Trophoblast cell (in vitro differentiated cells and primary cell): ENCODE results near the gene ANXA4.

Experiments used
- DNase-seq, 2 donors: peaks; one replicate each; pipeline ENCODE4 v3.0.0-alpha.2; 2016
- H2AFZ ChIP-seq: 2 replicates; pipeline ENCODE4 v1.6.1; 2013; ENCODE audit warnings: low read length, moderate library complexity, mild to moderate bottlenecking; ENCODE audit not compliant: insufficient read depth, poor library complexity
- H2AK5ac ChIP-seq: 2 replicates; pipeline ENCODE4 v1.6.1; 2013; ENCODE audit warnings: mild to moderate bottlenecking, low read length
- H2BK120ac ChIP-seq: 2 replicates; pipeline ENCODE4 v1.6.1; 2013; ENCODE audit warnings: low read length, mild to moderate bottlenecking, moderate library complexity; ENCODE audit not compliant: insufficient read depth, poor library complexity
- H2BK12ac ChIP-seq: 2 replicates; pipeline ENCODE4 v1.6.1; 2013; ENCODE audit warnings: mild to moderate bottlenecking, low read length, moderate library complexity
- H2BK5ac ChIP-seq: 2 replicates; pipeline ENCODE4 v1.6.1; 2013; ENCODE audit warnings: low read length, low read depth, moderate library complexity, mild to moderate bottlenecking; ENCODE audit not compliant: poor library complexity
- H3K14ac ChIP-seq: 2 replicates; pipeline ENCODE4 v1.6.1; 2013; ENCODE audit warnings: mild to moderate bottlenecking, low read length
- H3K18ac ChIP-seq: 2 replicates; pipeline ENCODE4 v1.6.1; 2013; ENCODE audit warnings: mild to moderate bottlenecking, low read length
- H3K23ac ChIP-seq: 2 replicates; pipeline ENCODE4 v1.6.1; 2013; ENCODE audit warnings: low read length
- H3K27ac ChIP-seq: 2 replicates; pipeline ENCODE4 v1.5.1; 2013; ENCODE audit warnings: low read depth, mild to moderate bottlenecking, inconsistent platforms, low read length, moderate library complexity
- H3K27me3 ChIP-seq: 2 replicates; pipeline ENCODE4 v1.6.1; 2013; ENCODE audit warnings: inconsistent platforms, mild to moderate bottlenecking, low read length, moderate library complexity; ENCODE audit not compliant: insufficient read depth
- H3K36me3 ChIP-seq, 2 experiments: 1 replicate in 1 of 2; 2 replicates in 1 of 2; pipeline ENCODE4 v1.6.1; 2013; ENCODE audit warnings: low read length in 2 of 2, mild to moderate bottlenecking in 2 of 2, moderate library complexity in 1 of 2; ENCODE audit not compliant: insufficient read depth in 2 of 2, control insufficient read depth in 1 of 2
- H3K4ac ChIP-seq: 2 replicates; pipeline ENCODE4 v1.6.1; 2013; ENCODE audit warnings: low read depth, mild to moderate bottlenecking, low read length, moderate library complexity
- H3K4me1 ChIP-seq, 2 experiments: 1 replicate in 1 of 2; 2 replicates in 1 of 2; pipeline ENCODE4 v1.6.1; 2013; ENCODE audit warnings: low read length in 2 of 2, mild to moderate bottlenecking in 2 of 2, moderate library complexity in 1 of 2; ENCODE audit not compliant: insufficient read depth in 2 of 2, control insufficient read depth in 1 of 2
- H3K4me2 ChIP-seq: 2 replicates; pipeline ENCODE4 v1.6.1; 2013; ENCODE audit warnings: inconsistent platforms, mild to moderate bottlenecking, low read length, moderate library complexity
- H3K4me3 ChIP-seq: 2 replicates; pipeline ENCODE4 v1.5.1; 2013; ENCODE audit warnings: mild to moderate bottlenecking, low read depth, low read length, inconsistent platforms
- H3K79me1 ChIP-seq: one replicate; pipeline ENCODE4 v1.6.1; 2013; ENCODE audit warnings: low read length
- H3K79me2 ChIP-seq: 2 replicates; pipeline ENCODE4 v1.6.1; 2013; ENCODE audit warnings: low read length, mild to moderate bottlenecking; ENCODE audit not compliant: control insufficient read depth, insufficient read depth, poor library complexity
- H3K9ac ChIP-seq: 2 replicates; pipeline ENCODE4 v1.6.1; 2013; ENCODE audit warnings: mild to moderate bottlenecking, low read length
- H3K9me3 ChIP-seq: 2 replicates; pipeline ENCODE4 v1.6.1; 2013; ENCODE audit warnings: low read depth, mild to moderate bottlenecking, control low read depth, inconsistent platforms, low read length; ENCODE audit not compliant: insufficient read depth
- H4K12ac ChIP-seq: 2 replicates; pipeline ENCODE4 v1.6.1; 2013; ENCODE audit warnings: low read depth, mild to moderate bottlenecking, low read length, moderate library complexity
- H4K8ac ChIP-seq: 2 replicates; pipeline ENCODE4 v1.6.1; 2013; ENCODE audit warnings: low read depth, mild to moderate bottlenecking, low read length, moderate library complexity
- H4K91ac ChIP-seq: one replicate; pipeline ENCODE4 v1.6.1; 2013; ENCODE audit warnings: low read depth, mild to moderate bottlenecking, low read length, moderate library complexity
- WGBS: extraction: QIAGEN DNeasy Blood & Tissue Kit; methylation state at CpG from one replicate; pipeline ENCODE4 v1.1.7; 2013; ENCODE audit warnings: missing lambda C conversion rate; ENCODE audit not compliant: insufficient read length, insufficient coverage; ENCODE audit errors: extremely low coverage; 5-methylcytosine and 5-hydroxymethylcytosine counted together

The ANXA4 gene

GRCh38 chr2:69779258-69780001, 37.5 kb downstream of the ANXA4 start:
- H3K79me2 ChIP-seq = no peaks in the 10 kb centered on the region
- no peak overlapping the region for H3K18ac ChIP-seq
- H4K91ac ChIP-seq = no peak overlapping the region
- H3K27ac ChIP-seq = no peak overlapping the region
- H3K36me3 ChIP-seq = no peaks in the 10 kb centered on the region
- no peak overlapping the region for H3K14ac ChIP-seq
- H4K12ac ChIP-seq = no peak overlapping the region
- no peak overlapping the region for H2BK120ac ChIP-seq
- H3K4ac ChIP-seq = no peak overlapping the region
- H2AK5ac ChIP-seq = no peak overlapping the region
- H2AFZ ChIP-seq = no peak overlapping the region
- H2BK12ac ChIP-seq = no peak overlapping the region
- no peaks in the 10 kb centered on the region for H3K9me3 ChIP-seq
- no peaks in the 10 kb centered on the region for H3K27me3 ChIP-seq
- H3K4me1 ChIP-seq = peaks cover 0 to 4% of the 10 kb centered on the region in 2 experiments
- no peak overlapping the region for H3K4me3 ChIP-seq
- H3K79me1 ChIP-seq = no peaks in the 10 kb centered on the region
- peak; percentile 42 to 69 for DNase-seq
- no peak overlapping the region for H3K23ac ChIP-seq
- no peak overlapping the region for H2BK5ac ChIP-seq
- WGBS = no CpG with 5 or more reads among the region's 5 CpGs
- no peak overlapping the region for H3K4me2 ChIP-seq
- H4K8ac ChIP-seq = no peak overlapping the region
- H3K9ac ChIP-seq = no peak overlapping the region

- no peaks in the 10 kb centered on the region for H3K9me3 ChIP-seq
- no CpG with 5 or more reads among the region's 5 CpGs for WGBS
- no peak overlapping the region for H2AFZ ChIP-seq
These were observed 39.0 kb downstream of the ANXA4 start for GRCh38 chr2:69780921-69781320.

GRCh38 chr2:69781321-69782248, 39.7 kb downstream of the ANXA4 start:
- H3K27ac ChIP-seq = no peak overlapping the region
- H4K8ac ChIP-seq = no peak overlapping the region
- no peaks in the 10 kb centered on the region for H3K36me3 ChIP-seq
- no peaks in the 10 kb centered on the region for H3K27me3 ChIP-seq
- no peak overlapping the region for H3K9ac ChIP-seq
- H3K23ac ChIP-seq = no peak overlapping the region
- H3K18ac ChIP-seq = no peak overlapping the region
- H3K4me3 ChIP-seq = no peak overlapping the region
- H2AFZ ChIP-seq = no peak overlapping the region
- no CpG with 5 or more reads among the region's 5 CpGs for WGBS
- no peak overlapping the region for H2BK120ac ChIP-seq
- no peak overlapping the region for H2BK5ac ChIP-seq
- no peaks in the 10 kb centered on the region for H3K79me1 ChIP-seq
- no peak for DNase-seq
- no peak overlapping the region for H4K12ac ChIP-seq
- no peaks in the 10 kb centered on the region for H3K9me3 ChIP-seq
- H4K91ac ChIP-seq = no peak overlapping the region
- no peak overlapping the region for H3K4me2 ChIP-seq
- no peak overlapping the region for H2BK12ac ChIP-seq
- H3K14ac ChIP-seq = no peak overlapping the region
- H2AK5ac ChIP-seq = no peak overlapping the region
- H3K4me1 ChIP-seq = peaks cover 0 to 4% of the 10 kb centered on the region in 2 experiments
- H3K79me2 ChIP-seq = no peaks in the 10 kb centered on the region
- no peak overlapping the region for H3K4ac ChIP-seq

More at GRCh38 chr2:69780921-69781320, 39.0 kb downstream of the ANXA4 start:
- DNase-seq = no peak
- Histone ChIP-seq H3K36me3 (no peaks in the 10 kb centered on the region), H2BK120ac (no peak overlapping the region), H3K4ac (no peak overlapping the region), H3K4me2 (no peak overlapping the region), H4K8ac (no peak overlapping the region), H3K79me1 (no peaks in the 10 kb centered on the region), H3K27ac (no peak overlapping the region), H3K23ac (no peak overlapping the region), H3K14ac (no peak overlapping the region), H3K4me3 (no peak overlapping the region), H2BK5ac (no peak overlapping the region), H4K91ac (no peak overlapping the region), H2AK5ac (no peak overlapping the region), H3K9ac (no peak overlapping the region), H4K12ac (no peak overlapping the region), H3K27me3 (no peaks in the 10 kb centered on the region), H3K79me2 (no peaks in the 10 kb centered on the region), H3K4me1 (peaks cover 0 to 4% of the 10 kb centered on the region in 2 experiments), H2BK12ac (no peak overlapping the region), H3K18ac (no peak overlapping the region)

GRCh38 chr2:69784228-69784627, 42.3 kb downstream of the ANXA4 start:
- H4K8ac ChIP-seq = no peak overlapping the region
- DNase-seq = no peak
- H3K4me3 ChIP-seq = no peak overlapping the region
- H2AFZ ChIP-seq = no peak overlapping the region
- H3K79me1 ChIP-seq = peaks cover 3% of the 10 kb centered on the region
- no peak overlapping the region for H3K14ac ChIP-seq
- peaks cover 0 to 4% of the 10 kb centered on the region in 2 experiments for H3K36me3 ChIP-seq
- no peak overlapping the region for H3K23ac ChIP-seq
- no peak overlapping the region for H4K12ac ChIP-seq
- H2BK12ac ChIP-seq = no peak overlapping the region
- H3K18ac ChIP-seq = no peak overlapping the region
- WGBS = no CpG with 5 or more reads among the region's 5 CpGs
- no peaks in the 10 kb centered on the region for H3K79me2 ChIP-seq
- H3K27me3 ChIP-seq = no peaks in the 10 kb centered on the region
- H2AK5ac ChIP-seq = no peak overlapping the region
- no peak overlapping the region for H2BK120ac ChIP-seq
- H3K4me1 ChIP-seq = peaks cover 0 to 6% of the 10 kb centered on the region in 2 experiments
- no peak overlapping the region for H3K27ac ChIP-seq
- no peaks in the 10 kb centered on the region for H3K9me3 ChIP-seq
- H3K4ac ChIP-seq = no peak overlapping the region
- H3K9ac ChIP-seq = no peak overlapping the region
- no peak overlapping the region for H4K91ac ChIP-seq
- H2BK5ac ChIP-seq = no peak overlapping the region
- H3K4me2 ChIP-seq = no peak overlapping the region
